NOMO-1 treated with DMSO at 0.1 percent for 48 hours (cell line): ENCODE data around the gene ZFHX3.
"Not testable (repeated sequence)": the region's sequence is repeated elsewhere in the genome, so short reads cannot be mapped to it uniquely, and the experiment has no call there.

Experiments used
- DNase-seq: peaks from one replicate; lab custom pipeline; 2025; ENCODE audit not compliant: unreplicated experiment; lab: John Stamatoyannopoulos, UW

Gene ZFHX3

DNA sequence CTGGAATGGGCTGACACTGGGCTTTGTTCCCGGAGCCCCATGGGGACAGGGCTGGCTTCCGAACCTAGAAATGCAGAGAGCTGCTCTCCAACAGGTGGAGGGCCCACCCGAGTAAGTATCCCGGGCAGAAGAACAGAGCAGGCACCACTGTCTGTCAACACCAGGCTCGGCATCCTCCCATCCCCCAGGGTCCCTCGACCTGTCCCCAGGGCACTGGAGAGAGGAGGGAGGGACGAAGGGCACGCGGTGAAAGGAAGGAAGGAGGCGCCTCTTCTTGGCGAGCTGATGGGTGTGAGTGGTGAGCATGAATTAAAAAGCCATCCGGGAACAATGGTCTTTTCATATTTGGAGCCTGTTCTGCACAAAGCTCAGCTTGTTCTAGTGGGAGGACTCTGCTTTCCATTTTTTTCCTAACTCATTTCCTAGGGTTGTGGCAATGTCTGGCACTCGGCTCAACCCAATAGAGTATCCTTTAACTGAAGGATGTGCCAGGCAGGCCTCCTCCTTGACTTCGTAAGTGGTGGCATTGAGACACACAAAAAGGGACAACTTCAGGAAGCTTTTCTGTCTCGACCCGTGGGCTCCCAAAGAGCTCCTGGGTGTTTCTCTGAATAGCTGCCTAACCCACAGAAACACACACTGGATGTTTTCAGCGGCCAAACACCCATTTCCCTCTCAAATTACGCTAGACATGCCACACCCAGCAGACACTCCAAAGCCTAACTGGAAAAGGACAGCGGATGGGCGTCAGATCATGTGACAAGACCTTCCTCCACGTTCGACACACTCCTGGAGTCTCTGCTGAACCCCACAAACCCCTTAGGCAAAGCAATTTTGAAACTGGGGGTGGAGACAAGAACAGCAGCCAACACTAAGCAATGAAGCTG lies 47.7 kb downstream of the ZFHX3 start:
- DNase-seq, result no peak

GRCh38 chr16:72999541-73000019 lies 48.3 kb downstream of the ZFHX3 start:
- DNase-seq, result no peak

- DNase-seq, result peak; percentile 69
Observed at GRCh38 chr16:72997141-72997542, 50.8 kb downstream of the ZFHX3 start.

DNA sequence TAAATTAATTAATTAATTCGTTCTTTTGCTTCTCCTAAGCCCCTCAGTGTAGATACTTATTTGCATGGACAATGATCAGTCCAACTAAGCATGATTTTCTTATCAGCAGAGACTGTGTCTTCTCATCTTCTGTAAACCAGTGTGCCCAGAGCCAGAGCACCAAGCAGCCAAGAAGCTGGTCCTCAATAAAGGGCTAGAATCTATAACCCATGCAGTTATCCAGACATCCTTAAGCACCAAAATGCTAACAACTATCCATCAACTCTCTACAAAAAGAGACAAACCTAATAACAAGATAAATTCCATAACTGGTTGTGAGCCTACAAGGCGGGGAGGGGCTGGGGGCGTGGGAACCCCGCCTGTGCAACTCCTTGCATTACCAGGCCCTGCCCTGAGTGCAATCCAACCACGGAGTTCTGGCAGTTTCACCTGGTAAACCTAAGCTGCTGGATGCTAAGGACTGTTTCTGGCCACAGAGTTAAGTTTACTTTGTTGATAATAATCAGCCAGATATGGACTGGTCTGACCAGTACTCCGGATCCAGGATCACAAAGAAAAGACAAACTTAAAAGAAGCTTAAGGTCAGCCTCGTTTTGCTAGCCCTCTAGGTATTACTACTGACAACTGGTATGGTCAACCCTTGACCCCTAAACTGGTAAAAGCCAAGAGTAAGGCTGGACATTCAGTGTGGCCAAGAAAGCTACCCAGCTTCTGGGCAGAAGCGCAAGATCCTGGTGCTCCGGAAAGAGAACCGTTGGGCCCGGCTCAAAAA lies 51.5 kb downstream of the ZFHX3 start:
- no peak for DNase-seq

- DNase-seq, result not testable (repeated sequence)
Observed at GRCh38 chr16:72995882-72996270, 52.1 kb downstream of the ZFHX3 start.

GRCh38 chr16:72995151-72995881 lies 52.6 kb downstream of the ZFHX3 start:
- peak; percentile 35 for DNase-seq

DNA sequence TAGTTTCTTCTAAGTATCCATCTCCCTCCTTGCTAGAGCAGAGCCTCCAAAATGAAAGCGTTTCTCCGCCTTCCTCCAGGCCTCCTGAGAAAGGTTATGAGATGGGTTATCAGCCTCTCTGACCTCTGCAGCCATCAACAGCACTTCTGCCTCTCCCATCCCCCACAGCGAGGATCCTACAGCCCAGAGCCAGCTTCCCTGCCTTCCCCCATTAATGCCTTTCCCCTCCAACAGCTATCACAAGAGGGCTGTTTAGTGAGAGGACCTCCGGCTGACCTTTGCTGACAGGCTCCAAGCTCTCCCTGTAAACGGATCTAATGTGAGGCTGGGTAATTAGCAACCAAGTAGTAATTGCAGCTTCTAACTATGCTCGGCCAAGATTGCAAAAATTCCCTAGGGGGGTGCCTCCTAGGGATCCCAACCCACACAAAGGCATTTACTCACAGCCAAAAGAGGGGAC lies 55.8 kb downstream of the ZFHX3 start:
- no peak for DNase-seq

DNA sequence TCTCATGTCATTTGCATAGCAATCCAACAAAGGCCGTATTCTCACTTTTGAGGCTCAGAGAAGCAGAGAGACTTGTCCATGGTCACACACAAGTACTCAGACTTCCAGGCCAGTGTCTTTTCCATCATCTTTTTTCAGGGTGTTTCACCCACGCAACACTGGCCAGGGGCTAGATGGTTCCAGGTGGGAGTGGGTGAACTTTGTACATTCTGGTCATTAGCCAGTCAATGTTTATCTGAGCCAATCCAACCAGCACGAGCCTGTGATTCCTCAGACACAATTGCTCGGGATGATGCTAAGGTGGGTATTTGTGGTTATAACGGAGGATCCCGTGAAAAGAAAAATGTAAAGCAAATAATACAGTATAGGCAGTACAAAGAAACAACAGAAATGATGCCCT lies 56.3 kb downstream of the ZFHX3 start:
- no peak for DNase-seq

DNA sequence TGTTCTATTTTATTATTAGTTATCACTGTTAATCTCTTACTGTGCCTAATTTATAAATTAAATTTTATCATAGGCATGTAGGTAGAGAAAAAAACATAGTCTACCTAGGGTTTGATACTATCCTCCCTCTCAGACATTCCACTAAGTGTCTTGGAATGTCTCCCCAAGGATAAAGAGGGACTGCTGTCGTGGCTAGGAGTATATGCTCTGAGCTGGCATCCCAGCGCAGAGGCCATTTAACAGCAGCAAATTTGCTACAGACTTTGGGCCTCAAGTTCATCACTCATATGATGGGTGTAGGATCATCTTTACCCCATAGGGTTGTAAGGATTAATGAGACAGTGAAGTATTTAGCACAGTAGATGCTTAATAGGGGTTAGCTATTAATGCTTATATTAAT lies 56.7 kb downstream of the ZFHX3 start:
- no peak for DNase-seq

- no peak for DNase-seq
Observed at GRCh38 chr16:72990571-72990970, 57.4 kb downstream of the ZFHX3 start.

- no peak for DNase-seq
Observed at GRCh38 chr16:72989579-72990551, 58.1 kb downstream of the ZFHX3 start.

DNA sequence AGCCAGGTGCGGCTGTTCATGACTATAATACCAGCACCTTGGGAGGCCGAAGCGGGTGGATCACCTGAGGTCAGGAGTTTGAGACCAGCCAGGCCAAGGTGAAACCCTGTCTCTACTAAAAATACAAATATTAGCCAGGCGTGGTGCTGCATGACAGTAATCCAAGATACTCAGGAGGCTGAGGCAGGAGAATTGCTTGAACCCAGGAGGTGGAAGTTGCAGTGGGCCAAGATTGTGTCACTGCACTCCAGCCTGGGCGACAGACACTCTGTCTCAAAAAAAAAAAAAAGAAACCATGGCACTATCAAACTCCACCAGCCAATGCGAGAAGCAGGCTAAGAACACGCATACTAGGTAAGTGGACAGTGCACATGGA lies 58.7 kb downstream of the ZFHX3 start:
- not testable (repeated sequence) for DNase-seq

DNA sequence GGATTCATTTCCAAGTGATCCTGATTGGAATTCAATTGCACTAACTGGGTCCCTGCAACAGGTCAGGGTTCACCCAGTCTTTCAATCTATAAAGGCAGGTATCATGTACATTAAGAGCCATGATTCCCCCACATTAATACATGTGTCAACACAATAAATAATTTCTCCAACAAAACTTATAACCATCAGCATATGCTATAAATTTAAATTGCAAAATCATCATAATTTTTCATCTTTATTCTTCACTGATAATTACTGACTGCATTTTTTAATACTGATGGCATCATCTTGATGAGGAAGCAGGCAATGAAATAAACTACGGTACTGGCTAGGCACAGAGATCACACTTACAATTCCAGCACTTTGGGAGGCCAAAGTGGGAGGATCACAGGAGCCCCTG lies 59.4 kb downstream of the ZFHX3 start:
- DNase-seq, result no peak

GRCh38 chr16:72987480-72987901 lies 60.4 kb downstream of the ZFHX3 start:
- no peak for DNase-seq

- DNase-seq, result no peak
Observed at GRCh38 chr16:72985995-72986394, 61.9 kb downstream of the ZFHX3 start.

DNA sequence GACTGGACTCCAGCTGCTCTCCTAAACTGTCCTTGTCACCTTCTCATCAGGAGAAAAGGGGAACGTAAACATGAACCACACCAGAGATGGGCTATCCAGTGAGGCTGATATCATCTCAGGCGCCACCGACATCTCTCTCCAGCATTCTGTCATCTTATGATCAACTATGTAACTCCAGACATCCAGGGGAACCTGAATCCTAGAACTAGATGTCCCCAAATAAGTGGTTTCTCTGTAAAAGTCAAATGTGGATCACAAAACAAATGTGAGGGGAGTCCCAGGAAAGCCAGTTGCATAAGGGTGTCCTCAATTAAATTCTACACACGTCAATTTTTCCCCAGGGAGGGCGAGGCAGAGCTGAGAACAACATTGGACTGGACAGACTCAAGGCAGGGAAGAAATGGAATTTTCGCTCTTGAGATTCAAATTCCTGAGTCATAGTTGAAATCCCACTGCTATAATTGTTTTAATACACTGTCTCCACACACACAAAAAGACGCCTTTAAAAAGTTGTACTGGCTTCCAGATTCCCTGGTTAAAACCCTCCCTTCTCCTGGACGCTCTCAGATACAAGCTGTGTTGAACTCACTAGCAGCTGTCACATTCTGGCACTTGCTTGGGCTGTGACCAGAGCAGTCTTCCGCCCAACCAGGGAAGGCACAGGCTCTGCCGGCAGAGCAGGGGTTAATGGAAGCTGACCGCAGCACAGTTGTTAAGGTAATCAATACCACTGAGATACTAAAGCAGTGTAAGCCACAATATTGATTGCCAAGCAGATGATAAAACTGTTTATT lies 62.6 kb downstream of the ZFHX3 start:
- DNase-seq, result no peak

DNA sequence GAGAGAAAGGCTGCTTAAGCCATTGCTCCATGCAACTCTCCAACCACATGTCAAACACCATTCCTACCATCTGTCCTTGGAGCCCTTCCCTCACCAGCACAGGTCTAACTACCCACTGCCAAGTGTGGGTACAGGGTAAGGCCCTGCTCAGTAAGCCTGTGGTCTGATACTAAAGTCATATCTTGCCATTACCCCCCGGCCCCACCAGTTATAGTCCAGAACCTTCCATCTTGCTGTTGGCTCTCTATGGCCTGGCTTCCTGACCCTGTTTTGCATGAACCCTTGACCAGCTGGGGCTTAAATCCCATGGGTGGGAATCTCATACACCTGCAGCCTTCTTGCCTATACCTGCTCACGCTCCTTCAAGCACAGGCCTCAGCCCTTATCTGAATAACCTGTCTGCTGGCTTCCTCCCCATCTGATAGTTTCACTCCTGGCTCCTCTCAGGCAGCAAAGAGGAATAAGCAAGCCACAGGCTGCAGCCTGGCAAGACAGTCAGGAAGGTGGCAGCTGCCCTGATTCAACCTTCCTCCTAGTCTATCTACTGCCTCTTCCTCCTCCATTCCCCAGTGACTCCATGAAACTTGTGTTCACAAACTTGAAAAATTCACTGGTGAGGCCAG lies 64.1 kb downstream of the ZFHX3 start:
- no peak for DNase-seq

GRCh38 chr16:72983241-72983640 lies 64.7 kb downstream of the ZFHX3 start:
- no peak for DNase-seq

DNA sequence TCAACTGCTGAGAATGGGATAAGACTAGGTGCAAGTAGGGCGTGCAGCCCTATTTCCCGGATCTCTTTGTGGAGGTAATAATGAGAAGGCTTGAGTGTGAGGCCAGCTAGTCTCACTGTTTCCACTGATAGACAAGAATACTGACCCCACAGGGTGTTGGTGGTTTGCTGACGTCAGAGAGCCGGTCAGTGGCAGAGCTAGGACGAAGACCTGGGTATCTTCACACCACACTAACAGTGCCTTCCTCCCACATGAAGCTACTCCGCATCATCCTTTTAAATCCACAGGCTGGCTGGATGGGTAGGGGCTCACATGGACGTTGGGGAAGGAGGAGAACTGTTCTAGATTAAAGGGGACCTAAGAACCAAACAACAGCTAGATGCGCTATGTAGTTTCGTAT lies 68.0 kb downstream of the ZFHX3 start:
- no peak for DNase-seq
